HL-60 (cell line): ENCODE results near the gene HS3ST3A1.

ENCODE experiments used
- DNase-seq, 2 experiments: peaks; one replicate each; pipeline ENCODE4 v3.0.0-alpha.2; 2010 to 2020; ENCODE audit warnings: low read depth in 1 of 2, low spot score in 1 of 2
- H3K27ac ChIP-seq: fragments of 250-450 bp; sonication (Bioruptor Pico); replicated peaks from 2 replicates; pipeline ENCODE4 v1.5.1; 2020; ENCODE audit warnings: mild to moderate bottlenecking, moderate library complexity
- H3K27me3 ChIP-seq: fragments of 250-450 bp; sonication (Bioruptor Pico); 2 replicates; pipeline ENCODE4 v1.5.1; 2021; ENCODE audit warnings: mild to moderate bottlenecking, moderate library complexity; ENCODE audit not compliant: insufficient read depth, poor library complexity, severe bottlenecking
- H3K4me3 ChIP-seq: replicated peaks from 2 replicates; pipeline ENCODE4 v1.5.1; 2011; ENCODE audit warnings: mild to moderate bottlenecking, control low read depth, low read length; ENCODE audit not compliant: insufficient read depth
- CTCF ChIP-seq: IDR thresholded peaks from one replicate; pipeline ENCODE4 v1.5.1; 2011; ENCODE audit warnings: low read length, control low read depth, inconsistent platforms; ENCODE audit not compliant: insufficient read depth
- GABPA ChIP-seq: IDR thresholded peaks from 2 replicates; pipeline ENCODE4 v1.6.1; 2012; ENCODE audit warnings: low read depth
- POLR2AphosphoS5 ChIP-seq: IDR thresholded peaks from 2 replicates; pipeline ENCODE4 v1.6.1; 2012; ENCODE audit warnings: low read depth
- REST ChIP-seq: IDR thresholded peaks from 2 replicates; pipeline ENCODE4 v1.6.1; 2012; ENCODE audit warnings: low read depth; ENCODE audit not compliant: insufficient replicate concordance
- SPI1 ChIP-seq: IDR thresholded peaks from 2 replicates; pipeline ENCODE4 v1.6.1; 2012; ENCODE audit warnings: low read depth, mild to moderate bottlenecking, borderline replicate concordance

HS3ST3A1 gene

GRCh38 chr17:13462146-13462545 lies 139.6 kb downstream of the HS3ST3A1 start:
- TF ChIP-seq CTCF (no peak), REST (no peak), POLR2AphosphoS5 (no peak), SPI1 (no peak)
- H3K27me3 ChIP-seq = no peaks in the 10 kb centered on the region
- no peak for DNase-seq
- no peak overlapping the region for H3K4me3 ChIP-seq
- no peak overlapping the region for H3K27ac ChIP-seq

- Histone ChIP-seq H3K27ac (no peak overlapping the region), H3K27me3 (no peaks in the 10 kb centered on the region), H3K4me3 (no peak overlapping the region)
- TF ChIP-seq CTCF = no peak
- TF ChIP-seq SPI1 = no peak
- no peak for TF ChIP-seq REST
- no peak for TF ChIP-seq GABPA
- TF ChIP-seq POLR2AphosphoS5 = no peak
- no peak for DNase-seq
Observed at GRCh38 chr17:13460261-13461000, 141.3 kb downstream of the HS3ST3A1 start.

GRCh38 chr17:13457783-13458182 lies 143.9 kb downstream of the HS3ST3A1 start:
- no peaks in the 10 kb centered on the region for H3K27me3 ChIP-seq
- no peak overlapping the region for H3K4me3 ChIP-seq
- no peak overlapping the region for H3K27ac ChIP-seq
- DNase-seq = no peak
- TF ChIP-seq CTCF = no peak
- TF ChIP-seq GABPA = no peak
- no peak for TF ChIP-seq SPI1
- no peak for TF ChIP-seq REST
- TF ChIP-seq POLR2AphosphoS5 = no peak
